Lower lobe of right lung (tissue), 2 donors: Measurements from ENCODE around the gene TMA7. TPM values are rescaled to one million over a fixed set of nuclear protein-coding genes. Genes with fewer than 3 reads are reported as not detected.
"Not testable (repeated sequence)": the region's sequence is repeated elsewhere in the genome, so short reads cannot be mapped to it uniquely, and the experiment has no call there.

Experiments
- ATAC-seq, 2 donors: fragments of 200-7000 bp; cut with Tn5 transposase; one replicate each; pipeline ENCODE4 v1.9.1; 2020 to 2022; ENCODE audit warnings: mild to moderate bottlenecking in 2 of 2, moderate library complexity in 2 of 2
- DNase-seq: peaks from one replicate; pipeline ENCODE4 v3.0.0-alpha.2; 2020
- H3K27ac ChIP-seq: fragments of 200-600 bp; one replicate; pipeline ENCODE4 v1.8.0; 2022
- H3K27me3 ChIP-seq: fragments of 200-600 bp; one replicate; pipeline ENCODE4 v1.8.0; 2022; ENCODE audit warnings: low read depth
- H3K36me3 ChIP-seq: fragments of 200-600 bp; one replicate; pipeline ENCODE4 v1.8.0; 2022; ENCODE audit warnings: mild to moderate bottlenecking
- H3K4me1 ChIP-seq: fragments of 200-600 bp; one replicate; pipeline ENCODE4 v1.8.0; 2022
- H3K4me3 ChIP-seq: fragments of 200-600 bp; one replicate; pipeline ENCODE4 v1.8.0; 2022; ENCODE audit warnings: mild to moderate bottlenecking
- H3K9me3 ChIP-seq: fragments of 200-600 bp; one replicate; pipeline ENCODE4 v1.8.0; 2022
- intact Hi-C: fragments of 100-400 bp; cut with DNase I; formaldehyde crosslinking; loops from one replicate; pipeline ENCODE4 v1.11.0; 2022
- total RNA-seq: library from RNA; stranded (reverse); fragmentation: NEBNext Ultra II Directional; extraction: Animal tissue kit (Norgen Biotek cat#: 25700); gene quantifications from one replicate; pipeline ENCODE4 v1.2.1, GENCODE V29; 2021
- TF ChIP-seq, protein P1 (sequence below): fragments of 200-600 bp; IDR thresholded peaks from one replicate; pipeline ENCODE4 v1.8.0; 2022; ENCODE audit warnings: antibody characterized with exemption, mild to moderate bottlenecking
- donor health status: DM: no; HTN: yes; CAD: no; lungs with severe emphysema.

Gene TMA7
- total RNA-seq, 1 donor from 2014 or later, result 153 TPM

DNA sequence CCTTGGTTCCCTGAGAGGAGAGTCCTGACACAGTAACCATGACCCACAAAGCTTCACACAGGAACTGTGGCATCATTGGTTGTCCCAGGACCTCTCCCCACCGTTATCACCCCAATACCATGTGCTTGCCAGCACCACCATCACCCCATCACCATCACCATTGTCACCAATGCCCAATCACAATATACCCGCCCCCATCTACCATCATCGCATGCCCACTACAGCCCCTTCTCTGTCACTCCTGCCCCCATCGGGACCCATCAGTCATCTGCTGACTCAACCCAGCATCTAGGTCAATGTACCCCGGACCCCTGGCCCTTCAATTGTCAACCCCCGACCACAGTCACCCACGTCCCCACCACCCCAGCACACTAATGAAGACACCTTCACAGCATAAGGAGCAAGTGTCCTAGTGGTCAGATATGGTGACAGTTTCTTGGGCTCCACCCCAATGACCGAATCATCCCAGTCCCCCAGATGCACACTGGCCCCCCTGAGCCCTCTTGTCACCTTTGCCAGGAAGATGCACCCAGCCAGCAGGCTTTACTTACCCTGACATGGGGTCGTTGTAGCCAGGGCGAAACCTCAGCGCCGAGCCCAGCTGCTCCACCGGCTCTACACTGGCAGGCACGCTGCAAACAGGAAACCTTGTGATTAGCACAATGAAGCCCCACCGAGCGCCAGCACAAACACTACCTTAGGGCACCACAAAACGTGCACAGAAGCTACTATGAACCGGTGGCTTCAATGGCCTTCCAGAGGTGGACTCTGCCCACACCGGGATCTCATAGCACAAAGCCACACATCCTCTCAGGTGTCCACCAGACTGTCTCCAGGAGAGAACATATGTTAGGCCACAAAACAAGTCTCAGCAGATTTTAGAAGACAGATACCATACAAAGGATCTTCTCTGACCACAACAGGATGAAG, 38.8 kb downstream of the TMA7 start:
- intact Hi-C loops, result no loop called here
- Histone ChIP-seq H3K27ac (peak overlapping the region; percentile 36), H3K36me3 (peaks cover 12% of the 10 kb centered on the region), H3K9me3 (no peaks in the 10 kb centered on the region), H3K27me3 (no peaks in the 10 kb centered on the region), H3K4me3 (no peak overlapping the region), H3K4me1 (peaks cover under 1% of the 10 kb centered on the region)
- ATAC-seq (peak; percentile 36 to 42), DNase-seq (no peak)
- TF ChIP-seq, protein P1, sequence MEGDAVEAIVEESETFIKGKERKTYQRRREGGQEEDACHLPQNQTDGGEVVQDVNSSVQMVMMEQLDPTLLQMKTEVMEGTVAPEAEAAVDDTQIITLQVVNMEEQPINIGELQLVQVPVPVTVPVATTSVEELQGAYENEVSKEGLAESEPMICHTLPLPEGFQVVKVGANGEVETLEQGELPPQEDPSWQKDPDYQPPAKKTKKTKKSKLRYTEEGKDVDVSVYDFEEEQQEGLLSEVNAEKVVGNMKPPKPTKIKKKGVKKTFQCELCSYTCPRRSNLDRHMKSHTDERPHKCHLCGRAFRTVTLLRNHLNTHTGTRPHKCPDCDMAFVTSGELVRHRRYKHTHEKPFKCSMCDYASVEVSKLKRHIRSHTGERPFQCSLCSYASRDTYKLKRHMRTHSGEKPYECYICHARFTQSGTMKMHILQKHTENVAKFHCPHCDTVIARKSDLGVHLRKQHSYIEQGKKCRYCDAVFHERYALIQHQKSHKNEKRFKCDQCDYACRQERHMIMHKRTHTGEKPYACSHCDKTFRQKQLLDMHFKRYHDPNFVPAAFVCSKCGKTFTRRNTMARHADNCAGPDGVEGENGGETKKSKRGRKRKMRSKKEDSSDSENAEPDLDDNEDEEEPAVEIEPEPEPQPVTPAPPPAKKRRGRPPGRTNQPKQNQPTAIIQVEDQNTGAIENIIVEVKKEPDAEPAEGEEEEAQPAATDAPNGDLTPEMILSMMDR, result no peak

DNA sequence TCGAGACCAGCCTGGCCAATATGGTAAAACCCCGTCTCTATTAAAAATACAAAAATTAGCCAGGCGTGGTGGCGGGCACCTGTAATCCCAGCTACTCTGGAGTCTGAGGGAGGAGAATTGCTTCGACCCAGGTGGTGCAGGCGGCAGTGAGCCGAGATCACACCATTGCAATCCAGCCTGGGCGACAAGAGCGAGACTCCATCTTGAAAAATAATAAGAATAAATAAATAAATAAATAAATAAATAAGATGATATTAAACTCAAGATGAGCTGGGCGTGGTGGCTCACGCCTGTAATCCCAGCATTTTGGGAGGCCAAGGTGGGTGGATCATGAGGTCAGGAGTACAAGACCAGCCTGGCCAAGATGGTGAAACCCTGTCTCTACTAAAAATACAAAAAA, 40.8 kb downstream of the TMA7 start:
- DNase-seq, H3K27me3 ChIP-seq, H3K4me3 ChIP-seq, H3K9me3 ChIP-seq, ATAC-seq, H3K4me1 ChIP-seq, intact Hi-C loops, H3K27ac ChIP-seq: not testable (repeated sequence)
- peaks cover 12% of the 10 kb centered on the region for H3K36me3 ChIP-seq

DNA sequence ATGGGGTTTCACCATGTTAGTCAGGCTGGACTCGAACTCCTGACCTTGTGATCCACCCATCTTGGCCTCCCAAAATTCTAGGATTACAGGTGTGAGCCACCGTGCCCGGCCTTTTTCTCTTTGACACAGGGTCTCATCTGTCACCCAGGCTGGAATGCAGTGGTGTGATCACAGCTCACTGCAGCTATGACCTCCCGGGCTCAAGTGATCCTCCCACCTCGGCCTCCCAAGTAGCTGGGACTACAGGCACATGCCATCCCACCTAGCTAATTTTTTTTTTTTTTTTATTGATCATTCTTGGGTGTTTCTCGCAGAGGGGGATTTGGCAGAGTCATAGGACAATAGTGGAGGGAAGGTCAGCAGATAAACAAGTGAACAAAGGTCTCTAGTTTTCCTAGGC, 42.8 kb downstream of the TMA7 start:
- ATAC-seq, H3K4me3 ChIP-seq, H3K4me1 ChIP-seq, H3K27me3 ChIP-seq, H3K27ac ChIP-seq, intact Hi-C loops, H3K9me3 ChIP-seq, DNase-seq, H3K36me3 ChIP-seq: not testable (repeated sequence)

DNA sequence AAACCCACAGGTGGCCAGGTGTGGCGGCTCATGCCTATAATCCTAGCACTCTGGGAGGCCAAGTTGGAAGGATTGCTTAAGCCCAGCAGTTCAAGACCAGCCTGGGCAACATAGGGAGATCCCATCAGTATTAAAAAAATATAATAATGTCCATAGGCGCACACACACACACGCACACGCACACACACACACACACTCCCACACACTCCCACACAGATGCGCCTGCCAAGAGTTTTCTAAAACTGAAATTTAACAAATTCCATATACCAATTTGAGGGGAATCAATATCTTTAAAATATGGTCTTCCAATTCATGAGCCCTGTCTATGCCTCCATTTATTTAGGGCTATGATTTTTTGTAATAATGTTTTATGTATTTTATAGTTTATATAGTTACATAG, 46.9 kb downstream of the TMA7 start:
- H3K9me3 ChIP-seq, result no peaks in the 10 kb centered on the region

DNA sequence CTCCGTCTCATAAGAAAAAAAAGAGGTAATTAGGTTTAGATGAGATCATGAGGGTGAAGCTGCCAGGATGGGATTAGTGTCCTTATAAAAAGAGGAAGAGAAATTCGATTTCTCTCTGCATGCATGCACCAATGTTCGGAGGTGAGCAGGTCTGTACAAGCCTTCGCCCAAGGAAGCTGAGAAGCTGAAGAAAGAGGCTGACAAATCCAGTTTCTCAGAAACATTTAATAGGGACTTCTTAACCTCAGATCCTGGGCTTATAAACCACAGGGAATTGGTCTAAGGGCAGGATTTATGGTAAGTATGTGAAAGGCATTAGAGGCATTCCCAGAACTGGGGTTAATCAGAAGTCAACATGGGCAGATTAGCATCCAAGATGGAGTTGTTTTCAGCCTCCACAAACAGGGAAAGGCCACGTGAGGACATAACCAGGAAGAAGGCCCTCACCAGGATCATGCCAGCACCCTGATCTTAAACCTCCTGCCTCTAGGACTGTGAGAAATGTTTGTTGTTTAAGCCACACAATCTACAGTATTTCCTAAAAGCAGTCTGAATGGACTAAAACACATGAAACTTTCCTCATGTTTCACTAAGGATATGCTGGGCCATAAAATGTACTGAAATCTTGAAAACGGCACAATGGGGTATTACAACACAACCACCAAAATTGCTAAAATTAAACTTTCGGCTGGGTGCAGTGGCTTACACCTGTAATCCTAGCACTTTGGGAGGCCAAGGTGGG, 52.6 kb downstream of the TMA7 start:
- Histone ChIP-seq H3K4me1 (no peaks in the 10 kb centered on the region), H3K4me3 (no peak overlapping the region), H3K9me3 (no peaks in the 10 kb centered on the region), H3K27ac (no peak overlapping the region), H3K36me3 (peaks cover 36% of the 10 kb centered on the region), H3K27me3 (no peaks in the 10 kb centered on the region)
- intact Hi-C loops, result no loop called here
- ATAC-seq (peak in 1 of 2 donors; percentile 43), DNase-seq (no peak)
- TF ChIP-seq, protein P1, result no peak

More for the DNA sequence above, 46.9 kb downstream of the TMA7 start:
- Histone ChIP-seq H3K27ac (no peak overlapping the region), H3K4me1 (no peaks in the 10 kb centered on the region), H3K4me3 (no peak overlapping the region), H3K27me3 (no peaks in the 10 kb centered on the region), H3K36me3 (no peaks in the 10 kb centered on the region)
- intact Hi-C loops, result no loop called here
- ATAC-seq (no peak), DNase-seq (no peak)
- TF ChIP-seq, protein P1, result no peak

DNA sequence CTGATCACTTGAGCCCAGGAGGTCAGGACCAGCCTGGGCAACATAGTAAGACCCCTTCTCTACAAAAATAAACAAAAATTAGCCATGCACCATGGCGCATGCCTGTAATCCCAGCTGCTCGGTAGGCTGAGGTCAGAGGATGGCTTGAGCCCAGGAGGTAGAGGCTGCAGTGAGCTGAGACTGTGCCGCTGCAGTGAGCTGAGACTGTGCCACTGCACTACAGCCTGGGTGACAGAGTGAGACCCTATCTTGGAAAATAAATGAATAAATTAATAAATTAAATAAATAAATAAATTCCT, 53.1 kb downstream of the TMA7 start:
- Histone ChIP-seq H3K36me3 (peaks cover 41% of the 10 kb centered on the region), H3K4me1 (no peaks in the 10 kb centered on the region), H3K27me3 (no peaks in the 10 kb centered on the region), H3K9me3 (no peaks in the 10 kb centered on the region), H3K27ac (no peak overlapping the region), H3K4me3 (no peak overlapping the region)
- DNase-seq (no peak), ATAC-seq (no peak)
- TF ChIP-seq, protein P1, result no peak
- intact Hi-C loops, result no loop called here

Other genes with a start within 250 kb of the TMA7 start
- gene CAMP, start 216.8 kb upstream of the TMA7 start, total RNA-seq, result 2.3 TPM
- gene ZNF589, start 199.2 kb upstream of the TMA7 start, total RNA-seq, result 23.8 TPM
- 34.7 TPM for gene NME6, start 138.9 kb upstream of the TMA7 start, total RNA-seq
- gene SPINK8, start 106.6 kb upstream of the TMA7 start, total RNA-seq, result not detected
- gene FBXW12, start 68.0 kb upstream of the TMA7 start, total RNA-seq, result not detected
- gene PLXNB1, start 10.2 kb upstream of the TMA7 start, total RNA-seq, result 94.3 TPM
- 8.6 TPM for gene CCDC51, start 138 bp upstream of the TMA7 start, total RNA-seq
- 5.9 TPM for gene ATRIP, start 6.5 kb downstream of the TMA7 start, total RNA-seq
- gene SHISA5, start 63.9 kb downstream of the TMA7 start, total RNA-seq, result 187 TPM
- 12.9 TPM for gene PFKFB4, start 116.5 kb downstream of the TMA7 start, total RNA-seq
- 0.32 TPM for gene UCN2, start 123.5 kb downstream of the TMA7 start, total RNA-seq
- gene COL7A1, start 155.1 kb downstream of the TMA7 start, total RNA-seq, result 2.6 TPM
- 121 TPM for gene UQCRC1, start 169.4 kb downstream of the TMA7 start, total RNA-seq
- gene TMEM89, start 181.5 kb downstream of the TMA7 start, total RNA-seq, result not detected
- 20.8 TPM for gene SLC26A6, start 195.2 kb downstream of the TMA7 start, total RNA-seq
- 1.0 TPM for gene CELSR3, start 222.6 kb downstream of the TMA7 start, total RNA-seq
- 20.7 TPM for gene NCKIPSD, start 245.7 kb downstream of the TMA7 start, total RNA-seq